HL-60 (cell line): ENCODE data around the gene NFYA.
A peak's percentile ranks its signal among the peaks of the same experiment; 100 is the strongest.

Experiments
- DNase-seq, 2 experiments: peaks; one replicate each; pipeline ENCODE4 v3.0.0-alpha.2; 2010 to 2020; ENCODE audit warnings: low read depth in 1 of 2, low spot score in 1 of 2
- H3K27ac ChIP-seq: fragments of 250-450 bp; sonication (Bioruptor Pico); replicated peaks from 2 replicates; pipeline ENCODE4 v1.5.1; 2020; ENCODE audit warnings: mild to moderate bottlenecking, moderate library complexity
- H3K27me3 ChIP-seq: fragments of 250-450 bp; sonication (Bioruptor Pico); 2 replicates; pipeline ENCODE4 v1.5.1; 2021; ENCODE audit warnings: mild to moderate bottlenecking, moderate library complexity; ENCODE audit not compliant: insufficient read depth, poor library complexity, severe bottlenecking
- H3K4me3 ChIP-seq: replicated peaks from 2 replicates; pipeline ENCODE4 v1.5.1; 2011; ENCODE audit warnings: mild to moderate bottlenecking, control low read depth, low read length; ENCODE audit not compliant: insufficient read depth
- CTCF ChIP-seq: IDR thresholded peaks from one replicate; pipeline ENCODE4 v1.5.1; 2011; ENCODE audit warnings: low read length, control low read depth, inconsistent platforms; ENCODE audit not compliant: insufficient read depth
- GABPA ChIP-seq: IDR thresholded peaks from 2 replicates; pipeline ENCODE4 v1.6.1; 2012; ENCODE audit warnings: low read depth
- POLR2AphosphoS5 ChIP-seq: IDR thresholded peaks from 2 replicates; pipeline ENCODE4 v1.6.1; 2012; ENCODE audit warnings: low read depth
- REST ChIP-seq: IDR thresholded peaks from 2 replicates; pipeline ENCODE4 v1.6.1; 2012; ENCODE audit warnings: low read depth; ENCODE audit not compliant: insufficient replicate concordance
- SPI1 ChIP-seq: IDR thresholded peaks from 2 replicates; pipeline ENCODE4 v1.6.1; 2012; ENCODE audit warnings: low read depth, mild to moderate bottlenecking, borderline replicate concordance

NFYA gene

GRCh38 chr6:41050536-41050935 lies 22.2 kb upstream of the NFYA start:
- TF ChIP-seq REST (no peak), POLR2AphosphoS5 (no peak)
- DNase-seq: no peak
- Histone ChIP-seq H3K4me3 (no peak overlapping the region), H3K27ac (no peak overlapping the region), H3K27me3 (no peaks in the 10 kb centered on the region)

DNA sequence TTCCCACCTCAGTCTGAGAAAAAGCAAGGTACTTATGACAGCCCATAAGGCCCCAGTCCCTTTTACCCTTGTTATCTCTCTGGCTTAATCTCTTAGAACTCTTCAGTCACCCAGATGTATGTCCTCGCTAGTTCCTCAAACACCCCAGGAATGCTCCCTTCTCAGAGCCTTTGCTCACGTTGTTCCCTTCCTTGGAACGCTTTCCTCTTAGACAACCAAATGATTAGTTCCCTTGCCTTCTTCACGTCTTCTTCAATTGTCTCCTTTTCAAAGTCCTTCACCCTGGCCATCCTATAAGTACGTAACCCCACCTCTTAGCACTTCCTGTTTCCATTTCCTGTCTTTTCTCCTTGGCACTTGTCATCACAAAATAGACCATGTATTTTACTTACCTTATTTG lies 20.9 kb upstream of the NFYA start:
- peak overlapping the region; percentile 20 for H3K27ac ChIP-seq
- DNase-seq: peak in 1 of 2 experiments; percentile 48

DNA sequence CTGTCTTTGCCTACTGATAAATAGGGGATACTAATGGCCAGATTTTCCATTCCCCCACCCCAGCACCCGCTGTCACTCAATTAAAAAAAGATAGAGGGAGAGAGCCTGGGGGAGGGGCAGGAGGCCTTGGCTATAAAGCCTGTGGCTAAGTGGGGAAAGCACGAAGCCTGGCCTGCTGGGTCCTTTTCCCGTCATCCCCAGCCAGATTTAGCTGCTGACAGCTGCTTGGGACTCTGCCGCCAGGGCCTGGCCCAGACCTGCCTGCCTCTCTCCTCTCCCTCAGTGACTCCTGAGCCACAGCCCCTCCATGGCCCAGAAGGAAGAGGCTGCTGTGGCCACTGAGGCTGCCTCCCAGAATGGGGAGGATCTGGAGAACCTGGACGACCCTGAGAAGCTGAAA lies 19.7 kb upstream of the NFYA start, which contains the start of gene APOBEC2:
Gene APOBEC2 (plus strand): TSS at position 162 of the 400 bp plus-strand sequence. CDS start 146 bp downstream, at position 308.
- peak within 1 kb of the TSS; percentile 20; the same call in 1 of the 2 replicates for H3K27ac ChIP-seq
- H3K27me3 ChIP-seq: no peaks in the 10 kb centered on the region
- no peak for DNase-seq
- H3K4me3 ChIP-seq: no peak within 1 kb of the TSS
- no peak for TF ChIP-seq SPI1
- TF ChIP-seq GABPA: no peak
- TF ChIP-seq REST: no peak
- TF ChIP-seq CTCF: no peak
- no peak for TF ChIP-seq POLR2AphosphoS5

More for the DNA sequence above, 20.9 kb upstream of the NFYA start:
- no peak overlapping the region for H3K4me3 ChIP-seq
- H3K27me3 ChIP-seq: no peaks in the 10 kb centered on the region
- TF ChIP-seq REST (no peak), SPI1 (peak; percentile 100)

GRCh38 chr6:41054511-41054910 lies 18.3 kb upstream of the NFYA start:
- H3K27me3 ChIP-seq: no peaks in the 10 kb centered on the region
- no peak for DNase-seq
- no peak overlapping the region for H3K4me3 ChIP-seq
- no peak overlapping the region for H3K27ac ChIP-seq
- no peak for TF ChIP-seq REST
- no peak for TF ChIP-seq SPI1
- TF ChIP-seq CTCF: no peak
- no peak for TF ChIP-seq GABPA
- TF ChIP-seq POLR2AphosphoS5: no peak
